Endometrium (tissue), 2 donors: ENCODE data around the gene ZBED1.
"Not testable (repeated sequence)": the region's sequence is repeated elsewhere in the genome, so short reads cannot be mapped to it uniquely, and the experiment has no call there.

Experiments
- FAIRE-seq: peaks from 2 replicates; lab custom pipeline; 2012; peaks lifted over from hg19 to GRCh38; lab: Jason Lieb, UNC
- donor health status: control.
- donor health status: control.

The ZBED1 gene

DNA sequence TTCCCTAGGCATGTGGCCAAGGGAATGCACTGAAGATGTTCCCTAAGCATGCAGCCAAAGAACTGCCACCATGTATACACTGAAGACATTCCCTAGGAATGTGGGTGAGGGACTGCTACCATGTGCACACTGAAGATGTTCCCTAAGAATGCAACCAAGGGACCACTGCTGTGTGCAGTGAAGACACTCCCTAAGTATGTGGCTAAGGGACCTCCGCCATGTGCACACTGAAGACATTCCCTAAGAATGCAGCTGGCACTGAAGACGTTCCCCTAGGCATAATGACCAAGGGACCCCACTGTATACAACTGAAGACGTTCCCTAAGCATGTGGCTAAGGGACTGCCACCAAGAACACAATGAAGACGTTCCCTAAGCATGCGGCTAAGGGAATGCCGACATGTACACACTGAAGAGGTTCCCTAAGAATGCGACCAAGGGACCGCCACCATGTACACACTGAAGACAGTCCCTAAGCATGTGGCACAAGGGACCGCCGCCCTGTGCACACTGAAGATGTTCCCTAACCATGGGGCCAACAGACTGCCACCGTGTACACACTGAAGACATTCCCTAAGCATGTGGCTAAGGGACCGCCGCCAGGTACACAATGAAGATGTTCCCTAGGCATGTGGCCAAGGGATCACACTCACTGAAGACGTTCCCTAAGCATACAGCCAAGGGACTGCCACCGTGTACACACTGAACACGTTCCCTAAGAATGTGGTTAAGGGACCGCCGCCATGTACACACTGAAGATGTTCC lies 25.6 kb downstream of the ZBED1 start:
- FAIRE-seq: no peak

DNA sequence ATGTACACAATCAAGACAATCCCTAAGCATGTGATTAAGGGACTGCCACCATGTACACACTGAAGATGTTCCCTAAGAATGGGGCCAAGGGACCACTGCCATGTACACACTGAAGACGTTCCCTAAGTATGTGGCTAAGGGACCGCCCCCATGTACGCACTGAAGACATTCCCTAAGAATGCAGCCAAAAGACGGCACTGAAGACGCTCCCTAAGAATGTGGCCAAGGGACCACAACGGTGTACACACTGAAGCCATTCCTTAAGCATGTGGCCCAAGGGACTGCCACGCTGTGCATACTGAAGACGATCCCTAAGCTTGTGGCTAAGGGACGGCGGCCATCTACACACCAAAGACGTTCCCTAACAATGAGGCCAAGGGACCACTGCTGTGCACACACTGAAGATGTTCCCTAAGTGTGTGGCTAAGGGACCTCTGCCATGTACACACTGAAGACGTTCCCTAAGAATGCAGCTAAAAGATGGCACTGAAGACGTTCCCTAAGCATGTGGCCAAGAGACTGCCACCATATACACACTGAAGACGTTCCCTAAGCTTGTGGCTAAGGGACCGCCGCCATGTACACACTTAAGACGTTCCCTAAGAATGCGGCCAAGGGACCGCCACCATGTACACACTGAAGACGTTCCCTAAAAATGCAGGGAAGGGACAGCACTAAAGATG lies 26.4 kb downstream of the ZBED1 start:
- FAIRE-seq: no peak

DNA sequence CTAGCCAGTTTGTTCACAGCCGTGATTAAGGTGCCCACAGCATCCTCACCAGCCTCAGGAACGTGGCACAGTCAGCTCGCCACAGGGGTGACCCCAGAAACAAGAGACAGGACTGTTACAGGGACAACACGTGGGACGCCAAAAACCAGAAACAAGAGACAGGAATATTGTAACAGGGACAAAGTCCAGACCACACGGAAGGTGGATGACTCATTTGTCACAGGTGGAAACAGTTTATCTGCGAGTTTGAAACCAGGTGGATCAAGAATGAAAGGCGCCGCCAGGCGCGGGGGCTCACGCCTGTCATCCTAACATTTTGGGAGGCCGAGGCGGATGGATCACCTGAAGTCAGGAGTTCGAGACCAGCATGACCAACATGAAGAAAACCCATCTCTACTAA lies 27.7 kb downstream of the ZBED1 start:
- FAIRE-seq: not testable (repeated sequence)

DNA sequence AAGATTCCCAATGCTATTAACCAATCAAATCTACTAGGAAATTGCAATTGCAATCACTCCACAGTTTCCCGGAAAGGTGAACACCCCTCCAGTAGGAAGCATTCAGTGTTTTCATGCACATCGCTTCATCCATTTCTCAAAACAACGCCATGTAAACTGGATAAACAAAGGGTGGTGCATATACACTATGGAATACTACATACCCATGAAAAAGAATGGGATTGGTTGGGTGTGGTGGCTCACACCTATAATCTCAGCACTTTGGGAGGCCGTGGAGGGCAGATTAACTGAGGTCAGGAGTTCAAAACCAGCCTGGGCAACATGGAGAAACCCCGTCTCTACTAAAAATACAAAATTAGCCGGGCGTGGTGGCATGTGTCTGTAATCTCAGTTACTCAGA lies 29.1 kb downstream of the ZBED1 start:
- FAIRE-seq: no peak

DNA sequence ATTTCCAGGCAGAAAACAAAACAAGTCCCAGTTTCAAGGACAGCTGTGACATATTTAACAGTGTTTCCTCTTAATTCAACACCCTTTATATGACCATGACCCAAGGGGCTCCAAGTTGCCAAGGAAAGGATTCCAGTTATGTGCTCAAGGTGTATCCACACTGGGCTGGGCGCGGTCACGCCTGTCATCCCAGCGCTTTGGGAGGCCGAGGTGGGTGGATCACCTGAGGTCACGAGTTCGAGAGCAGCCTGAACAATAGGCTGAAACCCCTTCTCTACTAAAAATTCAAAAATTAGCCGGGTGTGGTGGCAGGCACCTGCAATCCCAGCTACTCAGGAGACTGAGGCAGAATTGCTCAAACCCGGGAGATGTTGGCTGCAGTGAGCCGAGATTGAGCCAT lies 29.6 kb downstream of the ZBED1 start:
- FAIRE-seq: not testable (repeated sequence)

DNA sequence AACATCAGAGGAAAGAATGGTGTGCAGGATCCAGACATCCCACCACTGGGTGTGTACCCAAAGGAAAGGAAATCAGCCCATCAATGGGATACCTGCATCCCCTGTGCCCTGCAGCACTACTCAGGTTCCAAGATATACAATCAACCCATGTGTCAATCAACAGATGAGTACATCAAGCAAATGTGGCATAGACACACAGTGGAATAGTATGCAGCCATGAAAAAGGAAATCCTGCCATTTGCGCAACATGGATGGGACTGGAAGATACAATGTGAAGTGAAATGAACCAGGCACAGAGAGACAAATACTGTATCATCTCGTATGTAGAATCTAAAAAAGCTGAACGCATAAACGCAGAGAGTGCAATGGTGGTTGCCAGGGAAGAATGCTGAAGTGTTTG lies 30.9 kb downstream of the ZBED1 start:
- FAIRE-seq: not testable (repeated sequence)

DNA sequence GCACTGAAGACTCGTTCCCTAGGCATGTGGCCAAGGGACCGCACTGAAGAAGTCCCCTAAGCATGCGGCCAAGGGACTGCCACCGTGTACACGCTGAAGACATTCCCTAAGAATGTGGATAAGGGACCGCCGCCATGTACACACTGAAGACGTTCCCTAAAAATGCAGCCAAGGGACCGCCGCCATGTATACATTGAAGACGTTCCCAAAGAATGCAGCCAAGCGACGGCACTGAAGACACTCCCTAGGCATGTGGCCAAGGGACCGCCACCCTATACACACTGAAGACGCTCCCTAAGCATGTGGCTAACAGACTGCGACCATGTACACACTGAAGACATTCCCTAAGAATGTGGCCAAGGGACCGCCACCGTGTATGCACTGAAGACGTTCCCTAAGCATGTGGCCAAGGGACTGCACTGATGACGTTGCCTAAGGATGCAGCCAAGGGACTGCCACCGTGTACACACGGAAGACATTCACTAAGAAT lies 31.5 kb downstream of the ZBED1 start:
- no peak for FAIRE-seq

DNA sequence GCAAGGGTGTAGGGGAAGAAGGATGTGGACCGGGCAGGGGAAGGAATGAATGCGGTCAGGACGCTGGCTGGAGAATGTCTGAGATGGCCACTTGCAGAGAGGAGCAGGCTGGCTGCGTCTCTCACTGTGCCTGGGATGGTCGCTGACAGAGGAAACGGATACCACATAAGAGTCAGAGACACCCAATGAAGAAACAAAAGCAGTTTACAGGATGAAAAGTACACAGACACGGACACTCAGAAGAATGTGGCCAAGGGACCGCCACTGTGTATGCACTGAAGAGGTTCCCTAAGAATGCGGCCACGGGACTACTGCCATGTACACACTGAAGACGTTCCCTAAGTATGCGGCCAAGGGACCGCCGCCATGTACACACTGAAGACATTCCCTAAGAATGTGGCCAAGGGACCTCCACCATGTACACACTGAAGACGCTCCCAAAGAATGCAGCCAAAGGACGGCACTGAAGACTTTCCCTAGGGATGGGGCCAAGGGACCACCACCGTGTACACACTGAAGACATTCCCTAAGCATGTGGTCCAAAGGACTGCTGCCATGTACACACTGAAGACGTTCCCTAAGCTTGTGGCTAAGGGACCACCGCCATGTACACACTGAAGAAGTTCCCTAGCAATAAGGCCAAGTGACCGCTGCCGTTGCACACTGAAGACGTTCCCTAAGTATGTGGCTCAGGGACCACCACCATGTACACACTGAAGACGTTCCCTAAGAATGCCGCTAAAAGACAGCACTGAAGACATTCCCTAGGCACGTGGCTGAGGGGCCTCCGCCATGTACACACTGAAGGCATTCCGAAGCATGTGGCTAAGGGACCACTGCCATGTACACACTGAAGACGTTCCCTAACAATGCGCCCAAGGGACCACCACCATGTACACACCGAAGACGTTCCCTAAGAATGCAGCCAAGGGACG lies 32.2 kb downstream of the ZBED1 start:
- FAIRE-seq: no peak

DNA sequence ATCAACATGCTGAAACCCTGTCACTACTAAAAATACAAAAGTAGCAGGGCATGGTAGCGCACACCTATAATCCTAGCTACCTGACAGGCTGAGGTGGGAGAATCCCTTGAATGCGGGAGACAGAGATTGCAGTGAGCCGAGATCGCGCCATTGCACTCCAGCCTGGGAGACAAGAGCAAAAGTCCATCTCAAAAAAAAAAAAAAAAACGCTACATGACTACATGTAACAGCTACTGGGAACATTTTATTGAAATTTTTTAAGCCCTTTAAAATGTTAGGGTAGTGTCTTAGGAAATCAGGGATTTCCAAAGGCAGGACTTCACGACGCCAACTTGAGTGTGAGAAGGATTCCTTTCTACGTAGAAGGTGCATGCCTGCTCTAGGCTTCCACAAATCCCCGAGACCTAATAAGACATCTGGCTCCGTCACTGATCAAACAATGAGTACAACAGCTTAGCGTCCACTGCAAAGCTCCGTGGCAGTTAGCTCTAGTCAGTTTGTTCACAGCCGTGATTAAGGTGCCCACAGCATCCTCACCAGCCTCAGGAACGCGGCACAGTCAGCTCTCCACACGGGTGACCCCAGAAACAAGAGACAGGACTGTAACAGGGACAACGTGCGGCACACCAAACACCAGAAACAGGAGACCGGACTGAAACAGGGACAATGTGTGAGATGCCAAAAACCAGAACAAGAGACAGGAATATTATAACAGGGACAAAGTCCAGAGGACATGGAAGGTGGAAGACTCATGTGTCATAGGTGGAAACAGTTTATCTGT lies 33.7 kb downstream of the ZBED1 start:
- FAIRE-seq: no peak

DNA sequence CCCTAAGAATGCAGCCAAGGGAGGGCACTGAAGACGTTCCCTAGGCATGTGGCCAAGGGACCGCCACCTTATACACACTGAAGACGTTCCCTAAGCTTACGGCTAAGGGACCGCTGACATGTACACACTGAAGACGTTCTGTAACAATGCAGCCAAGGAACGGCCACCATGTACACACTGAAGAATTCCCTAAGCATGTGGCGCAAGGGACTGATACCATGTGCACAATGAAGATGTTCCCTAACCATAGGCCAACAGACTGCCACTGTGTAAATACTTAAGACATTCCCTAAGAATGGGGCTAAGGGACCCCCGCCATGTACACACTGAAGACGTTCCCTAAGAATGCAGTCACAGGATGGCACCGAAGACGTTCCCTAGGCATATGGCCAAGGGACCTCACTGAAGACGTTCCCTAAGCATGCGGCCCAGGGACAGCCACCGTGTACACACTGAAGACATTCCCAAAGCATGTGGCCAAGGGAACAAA lies 36.1 kb downstream of the ZBED1 start:
- FAIRE-seq: no peak

DNA sequence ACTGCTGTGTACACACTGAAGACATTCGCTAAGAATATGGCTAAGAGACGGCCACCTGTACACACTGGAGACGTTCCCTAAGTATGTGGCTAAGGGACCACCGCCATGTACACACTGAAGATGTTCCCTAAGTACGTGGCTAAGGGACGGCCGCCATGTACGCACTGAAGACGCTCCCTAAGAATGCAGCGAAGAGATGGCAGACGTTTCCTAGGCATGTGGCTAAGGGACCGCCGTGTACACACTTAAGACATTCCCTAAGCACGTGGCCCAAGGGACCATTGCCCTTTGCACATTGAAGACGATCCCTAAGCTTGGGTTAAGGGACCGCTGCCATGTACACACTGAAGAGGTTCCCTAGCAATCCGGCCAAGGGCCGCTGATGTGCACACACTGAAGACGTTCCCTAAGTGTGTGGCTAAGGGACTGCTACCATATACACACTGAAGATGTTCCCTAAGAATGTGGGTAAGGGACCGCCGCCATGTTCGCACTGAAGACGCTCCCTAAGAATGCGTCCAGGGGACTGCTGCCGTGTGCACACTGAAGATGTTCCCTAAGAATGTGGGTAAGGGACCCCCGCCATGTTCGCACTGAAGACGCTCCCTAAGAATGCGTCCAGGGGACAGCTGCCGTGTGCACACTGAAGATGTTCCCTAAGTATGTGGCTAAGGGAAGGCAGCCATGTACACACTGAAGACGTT lies 36.7 kb downstream of the ZBED1 start:
- no peak for FAIRE-seq

DNA sequence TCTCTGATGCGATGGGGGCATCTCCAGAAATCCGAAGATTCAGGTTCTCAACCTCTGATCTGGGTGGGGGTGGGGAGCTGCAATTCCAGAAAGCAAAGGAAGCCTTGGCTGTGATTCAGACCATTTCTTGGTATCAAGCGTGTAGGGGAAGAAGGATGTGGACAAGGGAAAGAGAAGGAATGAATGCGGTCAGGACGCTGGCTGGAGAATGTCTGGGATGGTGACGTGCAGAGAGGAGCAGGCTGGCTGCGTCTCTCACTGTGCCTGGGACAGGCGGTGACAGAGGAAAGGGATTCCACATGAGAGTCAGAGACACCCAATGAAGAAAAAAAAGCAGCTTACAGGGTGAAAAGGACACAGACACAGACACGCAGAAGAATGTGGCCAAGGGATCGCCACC lies 37.3 kb downstream of the ZBED1 start:
- not testable (repeated sequence) for FAIRE-seq

DNA sequence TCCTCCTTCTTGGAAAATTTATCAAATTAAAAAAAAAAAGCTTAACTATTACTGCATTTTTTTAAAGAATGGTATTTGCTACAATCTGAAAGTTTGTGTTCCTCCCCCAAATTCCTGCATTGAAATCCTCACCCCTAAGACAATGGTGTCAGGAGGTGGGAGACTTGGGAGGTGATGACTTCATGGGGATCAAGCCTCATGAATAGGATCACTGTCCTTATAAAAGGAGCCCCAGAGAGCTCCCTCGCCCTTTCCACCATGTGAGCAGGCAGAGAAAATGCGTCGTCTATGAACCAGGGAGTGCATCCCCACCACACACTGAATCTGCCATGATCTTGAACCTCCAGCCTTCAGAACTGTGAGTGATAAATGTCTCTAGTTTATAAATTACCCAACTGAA lies 38.0 kb downstream of the ZBED1 start:
- FAIRE-seq: no peak

DNA sequence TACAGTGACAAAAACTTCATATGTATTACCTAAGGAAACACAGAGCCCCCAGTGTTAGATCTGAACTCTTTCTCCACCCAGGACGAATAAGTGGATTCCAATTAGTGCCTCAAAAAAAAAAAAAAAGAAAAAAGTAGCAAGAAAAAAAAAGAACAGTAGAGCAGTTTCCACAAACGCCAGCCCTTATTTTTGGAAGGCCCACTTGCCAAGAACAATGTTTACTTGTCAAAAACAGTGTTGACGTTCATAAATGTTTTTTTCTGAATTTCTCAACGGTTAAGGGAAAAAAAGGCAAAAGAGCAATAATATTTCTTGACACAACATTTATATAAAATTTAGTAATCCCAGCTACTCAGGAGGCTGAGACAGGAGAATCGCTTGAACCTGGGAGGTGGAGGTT lies 38.7 kb downstream of the ZBED1 start:
- no peak for FAIRE-seq

DNA sequence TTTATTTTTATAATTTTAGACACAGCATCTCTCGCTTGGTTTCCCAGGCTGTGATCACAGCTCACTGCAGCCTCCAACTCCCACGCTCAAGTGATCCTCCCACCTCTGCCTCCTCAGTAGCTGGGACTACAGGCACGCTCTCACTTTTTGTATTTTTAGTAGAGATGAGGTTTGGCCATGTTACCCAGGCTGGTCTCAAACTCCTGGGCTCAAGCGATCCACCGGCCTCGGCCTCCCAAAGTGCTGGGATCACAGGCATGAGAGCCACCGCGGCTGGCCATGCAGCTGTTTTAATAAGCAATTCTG lies 39.1 kb downstream of the ZBED1 start:
- FAIRE-seq: no peak

DNA sequence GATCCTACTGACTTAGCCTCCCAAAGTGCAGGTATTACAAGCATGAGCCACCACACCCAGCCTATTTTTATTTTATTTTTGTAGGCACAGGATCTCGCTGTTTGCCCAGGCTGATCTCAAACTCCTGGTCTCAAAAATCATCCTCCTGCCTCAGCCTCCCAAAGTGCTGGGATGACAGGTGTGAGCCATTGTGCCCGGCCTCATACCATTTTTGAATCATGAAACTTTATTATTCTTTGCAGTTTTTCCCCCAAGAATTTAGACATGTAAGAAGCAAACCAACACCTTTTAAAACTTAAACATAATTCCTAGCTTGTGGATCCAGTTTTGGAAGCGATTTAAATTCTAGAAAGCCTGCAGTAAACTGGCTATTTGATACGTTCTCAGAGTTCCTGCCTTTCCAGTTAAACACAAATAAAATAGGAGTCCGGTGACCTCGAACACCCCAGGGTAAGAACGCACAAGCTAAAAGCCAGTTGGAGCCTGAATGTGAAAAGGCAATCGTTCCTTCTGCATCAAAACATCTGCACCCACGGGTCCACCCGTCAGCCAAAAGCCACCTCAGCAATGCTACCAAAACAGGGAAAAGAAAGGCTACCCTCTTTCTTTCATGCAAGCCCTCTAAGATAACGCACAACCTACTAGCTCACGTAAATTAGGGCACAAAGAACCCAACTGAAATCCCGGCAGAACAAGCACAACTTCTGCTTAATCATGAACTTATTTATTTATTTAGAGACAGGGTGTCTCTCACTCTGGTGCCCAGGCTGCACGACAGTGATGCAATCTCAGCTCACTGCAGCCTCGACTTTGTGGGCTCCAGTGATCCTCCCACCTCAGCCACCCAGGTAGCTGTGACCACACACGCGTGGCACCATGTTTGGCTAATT lies 39.7 kb downstream of the ZBED1 start:
- FAIRE-seq: not testable (repeated sequence)

DNA sequence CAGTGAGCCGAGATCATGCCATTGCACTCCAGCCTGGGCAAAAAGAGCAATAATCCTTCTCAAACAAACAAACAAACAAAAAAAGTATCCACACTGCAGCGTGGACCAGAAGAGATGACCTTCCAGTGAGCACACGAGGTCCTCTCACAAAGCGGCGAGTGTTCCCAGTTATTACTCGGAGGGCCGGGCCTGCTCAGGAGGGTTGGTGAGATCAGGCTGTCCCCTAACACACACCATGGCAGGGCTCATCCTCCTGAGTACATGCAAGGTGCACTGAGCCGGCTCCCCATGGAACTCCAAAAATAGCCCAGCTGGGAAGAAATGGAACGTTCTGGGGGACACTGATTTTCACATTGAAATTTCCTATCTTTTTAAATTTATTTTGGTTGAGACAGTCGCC lies 40.7 kb downstream of the ZBED1 start:
- FAIRE-seq: not testable (repeated sequence)

DNA sequence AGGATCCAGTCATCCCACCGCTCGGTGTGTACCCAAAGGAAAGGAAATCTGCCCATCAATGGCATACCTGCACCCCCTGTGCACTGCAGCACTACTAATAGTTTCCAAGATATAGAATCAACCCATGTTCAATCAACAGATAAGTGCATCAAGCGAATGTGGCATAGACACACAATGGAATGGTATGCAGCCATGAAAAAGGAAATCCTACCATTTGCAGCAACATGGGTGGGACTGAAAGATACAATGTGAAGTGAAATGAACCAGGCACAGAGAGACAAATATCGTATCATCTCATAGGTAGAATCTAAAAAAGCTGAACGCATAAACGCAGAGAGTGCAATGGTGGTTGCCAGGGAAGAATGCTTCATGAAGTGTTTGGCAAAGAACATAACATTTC lies 42.5 kb downstream of the ZBED1 start:
- FAIRE-seq: no peak

DNA sequence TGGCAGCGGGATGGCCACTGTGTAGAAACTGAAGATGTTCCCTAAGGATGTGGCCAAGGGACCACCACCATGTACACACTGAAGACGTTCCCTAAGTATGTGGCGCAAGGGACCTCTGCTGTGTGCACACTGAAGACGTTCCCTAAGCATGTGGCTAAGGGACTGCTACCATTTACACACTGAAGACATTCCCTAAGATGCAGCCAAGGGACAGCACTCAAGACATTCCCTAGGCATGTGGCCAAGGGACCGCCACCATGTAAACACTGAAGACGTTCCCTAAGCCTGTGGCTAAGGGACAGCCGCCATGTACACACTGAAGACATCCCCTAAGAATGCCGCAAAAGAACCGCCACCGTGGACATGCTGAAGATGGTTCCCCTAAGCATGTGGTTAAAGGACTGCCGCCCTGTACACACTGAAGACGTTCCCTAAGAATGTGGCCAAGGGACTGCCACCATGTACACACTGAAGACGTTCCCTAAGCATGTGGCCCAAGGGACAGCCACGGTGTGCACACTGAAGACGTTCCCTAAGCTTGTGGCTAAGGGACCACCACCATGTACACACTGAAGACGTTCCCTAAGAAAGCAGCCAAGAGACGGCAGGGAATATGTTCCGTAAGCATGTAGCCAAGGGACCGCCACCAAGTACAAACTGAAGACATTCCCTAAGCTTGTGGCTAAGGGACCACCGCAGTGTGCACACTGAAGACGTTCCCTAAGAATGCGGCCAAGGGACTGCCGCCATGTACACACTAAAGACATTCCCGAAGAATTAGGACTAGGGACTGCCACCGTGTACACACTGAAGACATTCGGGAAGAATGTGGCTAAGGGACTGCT lies 43.3 kb downstream of the ZBED1 start:
- no peak for FAIRE-seq
